Measurements from ENCODE around the gene CAMK1D. TPM values are rescaled to one million over a fixed set of nuclear protein-coding genes. Genes with fewer than 3 reads are reported as not detected.
"Not testable (repeated sequence)": the region's sequence is repeated elsewhere in the genome, so short reads cannot be mapped to it uniquely, and the experiment has no call there.

Gene CAMK1D
- polyA plus RNA-seq, 12 donors, result 1.6 to 16.1 (median 3.5) TPM; not detected in 1

GRCh38 chr10:12846718-12847117, 497.4 kb downstream of the CAMK1D start:
- no peak for DNase-seq

DNA sequence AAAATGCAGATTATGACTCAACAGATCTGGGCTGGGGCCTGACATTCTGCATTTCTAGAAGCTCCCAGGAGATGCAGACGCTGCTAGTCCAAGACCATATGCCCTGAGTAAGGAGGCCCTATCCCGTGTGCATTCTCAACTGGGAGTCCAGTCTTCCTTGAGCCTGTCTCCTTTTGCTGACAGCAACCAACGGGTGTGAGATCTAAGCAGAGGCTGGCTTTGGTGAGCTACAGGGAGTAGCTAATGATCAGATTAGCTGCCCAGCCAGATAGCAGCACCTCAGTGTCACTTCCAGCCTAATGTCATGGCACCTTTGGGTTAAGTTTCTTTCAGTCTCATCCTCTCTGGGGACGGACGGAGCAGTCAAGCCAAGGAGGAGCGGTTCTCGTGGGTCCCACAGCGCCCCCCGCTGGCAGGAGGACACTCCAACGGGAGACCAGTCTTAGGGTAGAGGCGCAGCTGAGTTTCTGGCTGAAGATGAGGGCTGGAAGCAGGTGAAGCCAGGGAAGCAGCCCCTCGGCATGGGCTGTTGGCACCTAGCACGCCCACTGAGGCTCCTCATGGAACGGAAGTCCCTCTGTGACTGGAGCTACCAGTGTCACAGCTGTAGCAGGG, 498.1 kb downstream of the CAMK1D start:
- DNase-seq, result no peak

- no peak for DNase-seq
Observed at GRCh38 chr10:12848439-12849173, 499.3 kb downstream of the CAMK1D start.

DNA sequence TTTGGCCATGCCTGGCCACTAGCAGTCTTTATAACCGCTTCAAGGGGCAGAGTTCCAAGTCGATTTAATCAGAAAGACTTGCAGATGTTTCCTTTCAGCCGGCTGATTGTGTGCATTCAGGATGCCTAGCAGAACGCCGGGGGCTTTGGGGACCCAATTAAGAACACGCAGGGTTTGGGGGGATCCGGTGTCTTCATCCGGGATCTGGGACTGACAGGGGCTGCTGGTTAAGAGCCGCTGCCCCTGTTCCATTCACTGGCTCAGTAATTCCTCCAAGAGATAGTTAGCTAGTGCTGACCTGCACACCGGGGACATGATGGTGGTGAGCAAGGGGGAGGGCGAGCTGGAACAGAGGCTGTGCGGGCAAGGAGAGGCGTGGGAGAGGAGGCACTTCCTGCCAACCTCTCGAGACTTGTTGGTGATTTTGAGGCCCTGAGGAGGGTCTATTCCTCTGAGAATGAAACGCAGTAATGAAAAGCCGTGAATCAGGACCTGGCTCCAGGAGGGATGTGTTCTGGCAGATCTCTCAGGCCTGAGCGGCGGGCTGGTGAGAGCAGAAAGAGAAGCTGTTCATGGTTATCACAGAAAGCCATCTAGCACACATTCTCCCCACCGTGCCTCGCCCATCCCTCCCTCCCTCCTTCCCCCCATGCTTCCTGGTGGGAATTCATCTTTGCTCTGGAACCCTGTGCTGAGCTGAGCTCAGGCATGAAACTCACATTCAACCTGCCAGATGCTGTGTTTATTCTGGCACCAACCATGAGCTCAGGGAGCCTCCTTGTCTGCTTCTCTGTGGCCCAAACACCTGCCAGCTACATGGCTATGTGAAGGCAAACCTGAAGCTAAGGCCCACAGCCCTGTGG, 500.2 kb downstream of the CAMK1D start:
- DNase-seq, result no peak

GRCh38 chr10:12852687-12853086, 503.3 kb downstream of the CAMK1D start:
- DNase-seq, result no peak

GRCh38 chr10:12854988-12855387, 505.6 kb downstream of the CAMK1D start:
- no peak for DNase-seq

- DNase-seq, result no peak
Observed at GRCh38 chr10:12862459-12862858, 513.1 kb downstream of the CAMK1D start.

- not testable (repeated sequence) for DNase-seq
Observed at GRCh38 chr10:12865515-12865914, 516.2 kb downstream of the CAMK1D start.

GRCh38 chr10:12868229-12868628, 518.9 kb downstream of the CAMK1D start:
- DNase-seq, result no peak

DNA sequence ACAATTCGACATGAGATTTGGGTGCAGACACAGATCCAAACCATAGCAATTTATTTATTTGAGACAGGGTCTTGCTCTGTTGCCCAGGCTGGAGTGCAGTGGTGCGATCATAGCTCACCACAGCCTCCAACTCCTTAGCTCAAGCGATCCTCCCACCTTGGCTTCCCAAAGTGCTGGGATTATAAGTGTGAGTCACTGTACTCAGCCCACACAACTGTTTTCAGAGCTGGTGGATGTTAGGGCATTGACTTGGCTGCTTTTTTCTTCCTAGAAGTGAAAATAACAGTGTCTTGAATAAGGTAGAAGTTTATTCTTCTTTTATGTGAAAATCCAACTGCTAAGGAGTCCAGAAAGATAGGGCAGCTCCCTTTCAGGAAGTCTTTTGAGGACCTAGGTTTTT, 520.1 kb downstream of the CAMK1D start:
- DNase-seq, result no peak

GRCh38 chr10:12872577-12872976, 523.2 kb downstream of the CAMK1D start:
- DNase-seq, result no peak

DNA sequence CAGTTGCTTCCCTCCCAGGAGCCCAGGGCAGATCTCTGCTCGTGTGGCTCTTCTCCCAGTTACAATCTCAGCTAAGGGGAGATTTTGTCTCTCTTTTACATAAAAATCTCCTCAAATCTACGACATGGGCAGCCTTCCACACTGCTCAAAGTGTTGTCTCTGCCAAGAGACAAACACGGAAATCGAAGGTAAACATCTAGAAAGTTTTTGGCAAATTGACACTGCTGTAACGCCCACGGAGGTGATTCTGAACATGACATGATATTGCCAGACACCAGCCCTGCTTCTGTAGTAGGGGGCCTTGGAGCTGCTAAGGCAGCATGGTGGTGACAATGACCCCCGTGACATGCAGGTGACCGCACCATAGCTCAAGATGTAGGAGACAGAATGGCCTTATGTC, 523.8 kb downstream of the CAMK1D start:
- DNase-seq, result no peak

DNA sequence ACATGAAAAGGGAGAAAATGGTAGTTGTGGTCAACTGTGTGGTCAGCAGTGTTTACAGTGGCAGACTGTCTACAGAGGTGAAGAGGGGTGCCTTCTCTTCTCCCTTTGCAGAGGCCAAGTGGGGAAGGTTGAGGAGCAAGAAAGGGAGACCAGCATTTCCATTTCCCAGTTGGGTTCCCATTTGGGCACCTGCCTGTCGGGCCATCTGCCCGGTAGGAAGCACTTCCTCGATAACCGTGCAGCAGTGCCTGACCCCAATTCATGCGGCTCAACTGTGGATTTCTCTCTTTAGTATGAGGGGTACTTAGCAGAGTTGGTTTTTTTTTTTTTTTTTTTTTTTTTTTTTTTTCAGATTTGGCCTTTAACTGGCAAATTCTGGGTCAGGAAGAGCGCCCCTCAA, 525.2 kb downstream of the CAMK1D start:
- no peak for DNase-seq

- no peak for DNase-seq
Observed at GRCh38 chr10:12875100-12875499, 525.8 kb downstream of the CAMK1D start.

GRCh38 chr10:12876266-12876665, 526.9 kb downstream of the CAMK1D start:
- DNase-seq, result no peak

- no peak for DNase-seq
Observed at GRCh38 chr10:12877150-12877549, 527.8 kb downstream of the CAMK1D start.

DNA sequence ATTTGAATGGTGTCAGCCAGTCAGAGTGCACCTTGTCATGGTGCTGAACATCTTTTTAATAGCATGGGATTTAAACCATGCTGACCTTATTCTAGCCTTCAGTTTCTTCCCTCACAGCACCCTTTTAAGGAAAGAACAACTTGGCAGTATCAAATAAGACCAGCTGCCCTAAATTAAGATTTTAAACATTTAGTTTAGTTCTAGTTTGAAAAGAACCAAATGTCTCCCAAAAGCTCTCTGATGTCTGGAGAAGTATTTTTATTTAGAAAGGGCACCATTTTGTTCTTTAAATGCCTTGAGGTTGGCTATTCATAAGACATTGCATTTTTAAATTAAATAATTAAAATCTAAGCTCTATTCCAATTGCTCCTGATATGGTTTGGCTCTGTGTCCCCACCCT, 531.1 kb downstream of the CAMK1D start:
- no peak for DNase-seq

DNA sequence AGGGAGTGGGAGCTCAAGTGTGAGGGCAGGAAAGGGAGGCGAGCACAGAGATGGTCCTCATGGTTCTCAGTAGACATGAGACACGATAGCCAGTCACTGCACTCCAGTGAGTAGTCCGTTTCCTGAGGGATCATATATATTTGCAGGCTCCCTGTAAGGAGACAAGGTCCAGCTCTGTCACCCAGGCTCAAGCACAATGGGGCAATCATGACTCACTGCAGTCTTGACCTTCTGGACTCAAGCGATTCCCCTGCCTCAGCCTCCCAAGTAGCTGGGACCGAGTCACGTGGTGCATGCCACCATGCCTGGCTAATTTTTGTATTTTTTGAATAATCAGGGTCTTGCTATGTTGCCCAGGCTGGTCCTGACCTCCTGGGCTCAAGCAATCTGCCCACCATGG, 535.5 kb downstream of the CAMK1D start:
- DNase-seq, result no peak
